Stimulated activated naive CD8-positive, alpha-beta T cell treated with anti-CD3 and anti-CD28 coated beads, Interleukin-15, Interleukin-2, amounts not matched to agents 100 ng/mL and 50 ng/mL, for 24 hours (primary cell): ENCODE data around the gene COL20A1.
"Not testable (repeated sequence)": the region's sequence is repeated elsewhere in the genome, so short reads cannot be mapped to it uniquely, and the experiment has no call there.

ENCODE experiments used
- H3K27ac Mint-ChIP-seq: one replicate; pipeline ENCODE4 v1.8.0; 2021; ENCODE audit warnings: mild to moderate bottlenecking, mixed read lengths
- H3K27me3 Mint-ChIP-seq: one replicate; pipeline ENCODE4 v1.8.0; 2021; ENCODE audit warnings: mixed read lengths
- H3K36me3 Mint-ChIP-seq: one replicate; pipeline ENCODE4 v1.8.0; 2021; ENCODE audit warnings: low read depth, mixed read lengths
- H3K4me1 Mint-ChIP-seq: one replicate; pipeline ENCODE4 v1.8.0; 2021; ENCODE audit warnings: low read depth, mixed read lengths
- H3K4me3 Mint-ChIP-seq: one replicate; pipeline ENCODE4 v1.8.0; 2021; ENCODE audit warnings: mild to moderate bottlenecking, mixed read lengths
- H3K9me3 Mint-ChIP-seq: one replicate; pipeline ENCODE4 v1.8.0; 2021; ENCODE audit warnings: mixed read lengths

Gene COL20A1

GRCh38 chr20:63372971-63373885, 80.2 kb downstream of the COL20A1 start:
- no peaks in the 10 kb centered on the region for H3K36me3 Mint-ChIP-seq
- H3K4me1 Mint-ChIP-seq: no peaks in the 10 kb centered on the region
- no peaks in the 10 kb centered on the region for H3K9me3 Mint-ChIP-seq
- no peak overlapping the region for H3K4me3 Mint-ChIP-seq
- H3K27me3 Mint-ChIP-seq: peaks cover 11% of the 10 kb centered on the region
- no peak overlapping the region for H3K27ac Mint-ChIP-seq

GRCh38 chr20:63373996-63374395, 81.0 kb downstream of the COL20A1 start:
- Mint-ChIP-seq H3K27me3 (peaks cover 13% of the 10 kb centered on the region), H3K36me3 (no peaks in the 10 kb centered on the region), H3K4me1 (no peaks in the 10 kb centered on the region), H3K4me3 (no peak overlapping the region), H3K9me3 (no peaks in the 10 kb centered on the region), H3K27ac (no peak overlapping the region)

- no peak overlapping the region for H3K4me3 Mint-ChIP-seq
- no peak overlapping the region for H3K27ac Mint-ChIP-seq
- no peaks in the 10 kb centered on the region for H3K4me1 Mint-ChIP-seq
- no peaks in the 10 kb centered on the region for H3K36me3 Mint-ChIP-seq
- peaks cover 13% of the 10 kb centered on the region for H3K27me3 Mint-ChIP-seq
- H3K9me3 Mint-ChIP-seq: no peaks in the 10 kb centered on the region
Measured at GRCh38 chr20:63374504-63374903, 81.5 kb downstream of the COL20A1 start.

- H3K36me3 Mint-ChIP-seq: no peaks in the 10 kb centered on the region
- no peak overlapping the region for H3K4me3 Mint-ChIP-seq
- no peaks in the 10 kb centered on the region for H3K4me1 Mint-ChIP-seq
- no peaks in the 10 kb centered on the region for H3K9me3 Mint-ChIP-seq
- no peak overlapping the region for H3K27ac Mint-ChIP-seq
- peaks cover 13% of the 10 kb centered on the region for H3K27me3 Mint-ChIP-seq
Measured at GRCh38 chr20:63375438-63375837, 82.5 kb downstream of the COL20A1 start.

GRCh38 chr20:63376283-63377250, 83.6 kb downstream of the COL20A1 start:
- Mint-ChIP-seq H3K36me3 (no peaks in the 10 kb centered on the region), H3K27me3 (peaks cover 13% of the 10 kb centered on the region), H3K27ac (no peak overlapping the region), H3K4me3 (no peak overlapping the region), H3K9me3 (no peaks in the 10 kb centered on the region), H3K4me1 (no peaks in the 10 kb centered on the region)

GRCh38 chr20:63377256-63377941, 84.4 kb downstream of the COL20A1 start:
- Mint-ChIP-seq H3K36me3 (no peaks in the 10 kb centered on the region), H3K4me3 (no peak overlapping the region), H3K9me3 (no peaks in the 10 kb centered on the region), H3K27me3 (peaks cover 13% of the 10 kb centered on the region), H3K4me1 (no peaks in the 10 kb centered on the region), H3K27ac (no peak overlapping the region)

- Mint-ChIP-seq H3K9me3 (no peaks in the 10 kb centered on the region), H3K27ac (no peak overlapping the region), H3K4me1 (no peaks in the 10 kb centered on the region), H3K4me3 (no peak overlapping the region), H3K36me3 (no peaks in the 10 kb centered on the region), H3K27me3 (peaks cover 13% of the 10 kb centered on the region)
Measured at GRCh38 chr20:63377951-63378381, 85.0 kb downstream of the COL20A1 start.

- Mint-ChIP-seq H3K9me3 (no peaks in the 10 kb centered on the region), H3K27me3 (peaks cover 13% of the 10 kb centered on the region)
Measured at GRCh38 chr20:63378626-63379025, 85.6 kb downstream of the COL20A1 start.

GRCh38 chr20:63379296-63379695, 86.3 kb downstream of the COL20A1 start:
- H3K27ac Mint-ChIP-seq: no peak overlapping the region
- peaks cover 13% of the 10 kb centered on the region for H3K27me3 Mint-ChIP-seq
- no peaks in the 10 kb centered on the region for H3K4me1 Mint-ChIP-seq
- no peak overlapping the region for H3K4me3 Mint-ChIP-seq
- no peaks in the 10 kb centered on the region for H3K9me3 Mint-ChIP-seq
- no peaks in the 10 kb centered on the region for H3K36me3 Mint-ChIP-seq

More at GRCh38 chr20:63378626-63379025, 85.6 kb downstream of the COL20A1 start:
- no peak overlapping the region for H3K27ac Mint-ChIP-seq
- H3K36me3 Mint-ChIP-seq: no peaks in the 10 kb centered on the region
- no peak overlapping the region for H3K4me3 Mint-ChIP-seq
- no peaks in the 10 kb centered on the region for H3K4me1 Mint-ChIP-seq

GRCh38 chr20:63379872-63380271, 86.9 kb downstream of the COL20A1 start:
- H3K27ac Mint-ChIP-seq, H3K4me3 Mint-ChIP-seq, H3K4me1 Mint-ChIP-seq, H3K36me3 Mint-ChIP-seq, H3K9me3 Mint-ChIP-seq: not testable (repeated sequence)
- H3K27me3 Mint-ChIP-seq: peaks cover 13% of the 10 kb centered on the region

- no peaks in the 10 kb centered on the region for H3K4me1 Mint-ChIP-seq
- H3K27ac Mint-ChIP-seq: no peak overlapping the region
- peaks cover 3% of the 10 kb centered on the region for H3K9me3 Mint-ChIP-seq
- no peaks in the 10 kb centered on the region for H3K36me3 Mint-ChIP-seq
- peaks cover 15% of the 10 kb centered on the region for H3K27me3 Mint-ChIP-seq
- H3K4me3 Mint-ChIP-seq: no peak overlapping the region
Measured at GRCh38 chr20:63380346-63380870, 87.4 kb downstream of the COL20A1 start.

GRCh38 chr20:63381781-63382431, 88.9 kb downstream of the COL20A1 start:
- Mint-ChIP-seq H3K9me3 (peaks cover 18% of the 10 kb centered on the region), H3K4me3 (no peak overlapping the region)

GRCh38 chr20:63382551-63383300, 89.7 kb downstream of the COL20A1 start:
- H3K4me3 Mint-ChIP-seq: no peak overlapping the region
- H3K9me3 Mint-ChIP-seq: peaks cover 26% of the 10 kb centered on the region
- peaks cover 9% of the 10 kb centered on the region for H3K27me3 Mint-ChIP-seq
- no peaks in the 10 kb centered on the region for H3K4me1 Mint-ChIP-seq
- no peaks in the 10 kb centered on the region for H3K36me3 Mint-ChIP-seq
- H3K27ac Mint-ChIP-seq: no peak overlapping the region

More at GRCh38 chr20:63381781-63382431, 88.9 kb downstream of the COL20A1 start:
- Mint-ChIP-seq H3K27ac (no peak overlapping the region), H3K4me1 (no peaks in the 10 kb centered on the region), H3K36me3 (no peaks in the 10 kb centered on the region), H3K27me3 (peaks cover 14% of the 10 kb centered on the region)
